Measurements from ENCODE around the gene TRAPPC3L.

Gene TRAPPC3L

DNA sequence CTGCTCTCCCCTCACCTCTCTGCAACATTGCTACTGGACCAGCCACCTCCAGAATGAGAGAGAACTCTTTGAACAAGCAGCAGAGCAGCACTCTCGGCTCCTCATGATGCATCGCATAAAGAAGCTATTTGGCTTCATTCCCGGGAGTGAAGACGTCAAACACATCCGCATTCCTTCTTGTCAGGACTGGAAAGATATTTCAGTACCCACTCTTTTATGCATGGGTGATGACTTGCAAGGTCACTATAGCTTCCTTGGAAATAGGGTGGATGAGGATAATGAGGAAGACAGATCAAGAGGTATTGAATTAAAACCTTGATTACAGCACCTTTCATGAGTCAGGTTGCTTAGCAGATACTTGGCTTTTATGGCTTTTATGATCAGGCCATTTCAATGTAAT lies 12.4 kb upstream of the TRAPPC3L start:
- Histone ChIP-seq H3F3A (ENCODE audit: insufficient read depth, low read length) (no peaks in the 10 kb centered on the region), H3K36me3 (replicated peaks; ENCODE audit: insufficient read depth, low read length) (no peaks in the 10 kb centered on the region), H2AFZ (ENCODE audit: low read length) (no peak overlapping the region), H3K27ac (ENCODE audit: low read length) (no peak overlapping the region), H3K4me1 (ENCODE audit: low read length) (no peaks in the 10 kb centered on the region), H3K9me2 (replicated peaks; ENCODE audit: insufficient read depth, low read length) (no peaks in the 10 kb centered on the region), H4K20me1 (ENCODE audit: insufficient read depth, low read length) (no peaks in the 10 kb centered on the region), H3K9ac (ENCODE audit: low read length) (no peak overlapping the region), H3K27me3 (replicated peaks; ENCODE audit: insufficient read depth, low read length) (no peaks in the 10 kb centered on the region), H3K4me2 (ENCODE audit: low read depth, low read length) (no peak overlapping the region), H3K79me2 (ENCODE audit: low read length) (no peaks in the 10 kb centered on the region), H3K9me3 (replicated peaks; ENCODE audit: insufficient read depth, low read length) (no peaks in the 10 kb centered on the region), H3K4me3 (ENCODE audit: low read length) (no peak overlapping the region)
- no peak for DNase-seq
- TF ChIP-seq, protein P1, sequence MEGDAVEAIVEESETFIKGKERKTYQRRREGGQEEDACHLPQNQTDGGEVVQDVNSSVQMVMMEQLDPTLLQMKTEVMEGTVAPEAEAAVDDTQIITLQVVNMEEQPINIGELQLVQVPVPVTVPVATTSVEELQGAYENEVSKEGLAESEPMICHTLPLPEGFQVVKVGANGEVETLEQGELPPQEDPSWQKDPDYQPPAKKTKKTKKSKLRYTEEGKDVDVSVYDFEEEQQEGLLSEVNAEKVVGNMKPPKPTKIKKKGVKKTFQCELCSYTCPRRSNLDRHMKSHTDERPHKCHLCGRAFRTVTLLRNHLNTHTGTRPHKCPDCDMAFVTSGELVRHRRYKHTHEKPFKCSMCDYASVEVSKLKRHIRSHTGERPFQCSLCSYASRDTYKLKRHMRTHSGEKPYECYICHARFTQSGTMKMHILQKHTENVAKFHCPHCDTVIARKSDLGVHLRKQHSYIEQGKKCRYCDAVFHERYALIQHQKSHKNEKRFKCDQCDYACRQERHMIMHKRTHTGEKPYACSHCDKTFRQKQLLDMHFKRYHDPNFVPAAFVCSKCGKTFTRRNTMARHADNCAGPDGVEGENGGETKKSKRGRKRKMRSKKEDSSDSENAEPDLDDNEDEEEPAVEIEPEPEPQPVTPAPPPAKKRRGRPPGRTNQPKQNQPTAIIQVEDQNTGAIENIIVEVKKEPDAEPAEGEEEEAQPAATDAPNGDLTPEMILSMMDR (IDR thresholded peaks at IDR 0.05; ENCODE audit: low read length), result no peak

DNA sequence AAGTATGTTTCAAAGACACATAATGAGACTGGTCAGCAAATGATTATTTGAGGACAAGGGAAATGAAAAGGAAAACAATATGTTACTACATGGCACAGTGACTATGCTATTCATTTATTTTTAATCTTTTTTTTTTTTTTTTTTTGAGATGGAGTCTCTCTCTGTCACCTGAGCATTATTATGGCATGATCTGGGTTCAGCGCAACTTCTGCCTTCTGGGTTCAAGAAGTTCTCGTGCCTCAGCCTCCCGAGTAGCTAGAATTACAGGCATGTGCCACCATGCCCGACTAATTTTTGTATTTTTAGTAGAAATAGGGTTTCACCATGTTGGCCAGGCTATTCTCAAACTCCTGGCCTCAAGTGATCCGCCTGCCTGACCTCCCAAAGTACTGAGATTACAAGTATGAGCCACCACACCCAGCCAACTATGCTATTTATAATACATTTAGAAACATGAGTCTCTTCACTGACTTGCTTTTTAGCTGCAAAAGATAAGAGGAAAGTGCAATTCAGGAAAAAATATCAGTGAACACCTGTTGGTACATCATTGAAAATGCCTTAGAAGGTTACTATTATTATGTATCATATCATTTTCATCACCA lies 11.4 kb upstream of the TRAPPC3L start:
- no peak overlapping the region for H3K4me2 ChIP-seq (ENCODE audit: low read depth, low read length)

DNA sequence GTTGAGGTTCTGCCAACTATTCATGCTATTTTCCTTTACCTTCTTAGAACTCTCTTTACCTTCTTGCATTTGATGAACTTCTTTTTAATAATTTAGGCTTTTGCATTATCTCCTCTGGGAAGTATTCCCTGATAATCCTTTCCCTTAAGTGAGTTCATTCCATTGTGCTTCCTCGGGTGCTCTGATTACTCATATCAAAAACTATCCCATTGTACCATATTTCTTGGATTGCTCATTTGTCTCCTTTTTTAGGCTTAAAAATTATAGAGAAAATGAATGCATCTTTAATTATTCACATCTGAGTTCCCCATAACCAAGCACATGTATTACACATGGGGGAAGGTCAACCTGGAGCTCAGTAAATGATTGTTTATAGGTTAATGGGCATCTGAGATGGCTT lies 10.6 kb upstream of the TRAPPC3L start:
- no peaks in the 10 kb centered on the region for H3K27me3 ChIP-seq (replicated peaks; ENCODE audit: insufficient read depth, low read length)
- no peak for DNase-seq
- no peaks in the 10 kb centered on the region for H4K20me1 ChIP-seq (ENCODE audit: insufficient read depth, low read length)
- TF ChIP-seq, protein P1 (IDR thresholded peaks at IDR 0.05; ENCODE audit: low read length), result no peak
- TF ChIP-seq EZH2phosphoT487 (IDR thresholded peaks at IDR 0.05; ENCODE audit: low read length) (no peak), EZH2 (optimal IDR thresholded peaks at IDR 0.05; ENCODE audit: low read depth, low read length) (no peak)
- no peaks in the 10 kb centered on the region for H3K4me1 ChIP-seq (ENCODE audit: low read length)
- H3F3A ChIP-seq (ENCODE audit: insufficient read depth, low read length), result no peaks in the 10 kb centered on the region
- H3K9me3 ChIP-seq (replicated peaks; ENCODE audit: insufficient read depth, low read length), result no peaks in the 10 kb centered on the region
- no peak overlapping the region for H3K9ac ChIP-seq (ENCODE audit: low read length)
- no peaks in the 10 kb centered on the region for H3K9me2 ChIP-seq (replicated peaks; ENCODE audit: insufficient read depth, low read length)
- no peak overlapping the region for H3K4me3 ChIP-seq (ENCODE audit: low read length)
- H3K36me3 ChIP-seq (replicated peaks; ENCODE audit: insufficient read depth, low read length), result no peaks in the 10 kb centered on the region
- H2AFZ ChIP-seq (ENCODE audit: low read length), result no peak overlapping the region
- H3K4me2 ChIP-seq (ENCODE audit: low read depth, low read length), result no peak overlapping the region
- no peaks in the 10 kb centered on the region for H3K79me2 ChIP-seq (ENCODE audit: low read length)
- no peak overlapping the region for H3K27ac ChIP-seq (ENCODE audit: low read length)

More for the DNA sequence above, 11.4 kb upstream of the TRAPPC3L start:
- DNase-seq, result no peak
- Histone ChIP-seq H3K36me3 (replicated peaks; ENCODE audit: insufficient read depth, low read length) (no peaks in the 10 kb centered on the region), H3K4me1 (ENCODE audit: low read length) (no peaks in the 10 kb centered on the region), H3K27ac (ENCODE audit: low read length) (no peak overlapping the region), H4K20me1 (ENCODE audit: insufficient read depth, low read length) (no peaks in the 10 kb centered on the region), H3K79me2 (ENCODE audit: low read length) (no peaks in the 10 kb centered on the region), H3K9me3 (replicated peaks; ENCODE audit: insufficient read depth, low read length) (no peaks in the 10 kb centered on the region), H3K9me2 (replicated peaks; ENCODE audit: insufficient read depth, low read length) (no peaks in the 10 kb centered on the region), H2AFZ (ENCODE audit: low read length) (no peak overlapping the region), H3K9ac (ENCODE audit: low read length) (no peak overlapping the region), H3K27me3 (replicated peaks; ENCODE audit: insufficient read depth, low read length) (no peaks in the 10 kb centered on the region), H3F3A (ENCODE audit: insufficient read depth, low read length) (no peaks in the 10 kb centered on the region), H3K4me3 (ENCODE audit: low read length) (no peak overlapping the region)
- TF ChIP-seq EZH2 (optimal IDR thresholded peaks at IDR 0.05; ENCODE audit: low read depth, low read length), result no peak
- TF ChIP-seq, protein P1 (IDR thresholded peaks at IDR 0.05; ENCODE audit: low read length), result no peak
- no peak for TF ChIP-seq EZH2phosphoT487 (IDR thresholded peaks at IDR 0.05; ENCODE audit: low read length)
